Ascending aorta (tissue), 2 donors: ENCODE results near the gene ZDHHC19. TPM values are rescaled to one million over a fixed set of nuclear protein-coding genes. Genes with fewer than 3 reads are reported as not detected.

Source experiments
- DNase-seq, 2 donors: peaks; one replicate each; pipeline ENCODE4 v3.0.0-alpha.2; 2019; ENCODE audit warnings: low spot score in 2 of 2
- H3K27ac ChIP-seq, 2 donors: fragments of 200-600 bp; sonication (generic); one replicate each; pipeline ENCODE4 v1.5.1; 2016 to 2017; ENCODE audit warnings: mild to moderate bottlenecking in 1 of 2
- H3K27me3 ChIP-seq: fragments of 200-600 bp; sonication (generic); one replicate; pipeline ENCODE4 v1.5.1; 2017
- H3K36me3 ChIP-seq, 2 donors: fragments of 200-600 bp; sonication (generic); one replicate each; pipeline ENCODE4 v1.5.1; 2016
- H3K4me1 ChIP-seq, 2 donors: fragments of 200-600 bp; sonication (generic); one replicate each; pipeline ENCODE4 v1.5.1; 2016 to 2017; ENCODE audit warnings: mild to moderate bottlenecking in 1 of 2
- H3K4me3 ChIP-seq, 2 donors: fragments of 200-600 bp; sonication (generic); one replicate each; pipeline ENCODE4 v1.5.1; 2016 to 2017; ENCODE audit warnings: mild to moderate bottlenecking in 1 of 2
- H3K9me3 ChIP-seq, 2 donors: fragments of 200-600 bp; sonication (generic); one replicate each; pipeline ENCODE4 v1.5.1; 2016
- intact Hi-C: fragments of 100-400 bp; cut with DNase I; formaldehyde crosslinking; loops from one replicate; pipeline ENCODE4 v1.15.1; 2023
- total RNA-seq: library from RNA; depleted of rRNA; stranded (reverse); fragments of >200 nt; gene quantifications from one replicate; pipeline ENCODE4 v1.1.0, GENCODE V29; 2016
- TF ChIP-seq, protein P1 (sequence below), 3 experiments: fragments of 200-600 bp in 2 of 3; fragments of 450-650 bp in 1 of 3; sonication (generic) in 2 of 3; IDR thresholded peaks; one replicate each; pipeline ENCODE4 v1.5.1; 2016 to 2019; ENCODE audit warnings: antibody characterized with exemption in 3 of 3, mild to moderate bottlenecking in 1 of 3, moderate library complexity in 1 of 3

ZDHHC19 gene
- total RNA-seq, 1 donor from 2014 or later = not detected

DNA sequence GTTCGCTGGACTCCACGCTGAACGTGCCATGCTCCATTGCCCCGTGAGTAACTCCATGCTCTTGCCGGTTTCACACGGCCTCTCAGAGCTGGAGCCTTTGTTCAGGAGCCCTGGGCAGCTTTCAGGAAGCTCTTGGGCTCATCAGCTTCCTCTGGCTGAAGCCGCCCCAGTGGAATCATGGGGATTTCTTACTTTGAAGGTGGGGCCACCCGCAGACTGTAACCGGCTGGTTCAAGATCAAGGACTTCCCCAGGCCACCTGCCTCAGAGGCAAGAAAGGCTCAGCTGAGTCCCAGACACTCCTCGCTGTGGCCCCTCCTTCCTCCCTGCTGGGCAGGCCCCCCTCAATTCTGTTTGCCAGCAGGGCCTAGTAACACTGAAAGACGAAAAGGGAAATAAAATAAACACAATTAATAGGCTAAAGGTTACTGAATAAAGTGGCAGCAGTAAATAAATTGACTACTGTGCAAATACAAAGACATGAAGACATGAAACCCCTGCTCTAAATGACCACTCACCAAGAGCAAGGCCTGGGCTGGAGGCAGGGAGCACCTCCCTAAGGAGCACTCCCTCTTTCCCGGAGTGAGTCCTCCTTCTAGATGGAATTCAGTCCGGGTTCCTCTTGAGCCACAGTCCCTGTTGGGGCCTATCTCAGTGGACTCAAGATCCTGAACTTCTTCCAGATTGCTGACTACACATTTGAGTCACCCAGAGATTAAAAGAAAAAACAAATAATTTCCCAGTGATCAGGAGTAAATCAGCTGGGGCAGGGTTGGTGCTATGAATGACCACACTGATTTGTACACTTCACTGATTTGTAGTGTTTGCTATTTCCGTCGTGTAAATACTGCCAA is 51.0 kb downstream of the ZDHHC19 start:
- no peaks in the 10 kb centered on the region for H3K9me3 ChIP-seq
- DNase-seq = no peak

DNA sequence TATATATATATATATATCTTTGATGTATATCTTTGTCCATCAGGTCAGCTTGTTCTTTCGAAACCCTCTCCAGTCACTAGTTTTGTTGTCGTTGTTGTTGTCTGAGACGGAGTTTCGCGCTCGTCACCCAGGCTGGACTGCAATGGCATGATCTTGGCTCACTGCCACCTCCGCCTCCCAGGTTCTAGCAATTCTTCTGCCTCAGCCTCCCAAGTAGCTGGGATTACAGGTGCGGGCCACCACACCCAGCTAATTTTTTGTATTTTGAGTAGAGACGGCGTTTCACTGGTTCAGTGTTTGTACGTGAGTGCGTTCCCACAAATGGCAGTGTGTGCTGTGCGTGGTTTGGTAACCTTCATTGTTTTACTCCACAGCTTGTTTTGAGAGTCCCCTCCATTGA is 51.7 kb downstream of the ZDHHC19 start:
- Histone ChIP-seq H3K9me3 (no peaks in the 10 kb centered on the region), H3K27me3 (no peaks in the 10 kb centered on the region), H3K4me3 (no peak overlapping the region), H3K36me3 (no peaks in the 10 kb centered on the region), H3K27ac (no peak overlapping the region), H3K4me1 (no peaks in the 10 kb centered on the region)
- intact Hi-C loops = no loop called here
- TF ChIP-seq, protein P1, sequence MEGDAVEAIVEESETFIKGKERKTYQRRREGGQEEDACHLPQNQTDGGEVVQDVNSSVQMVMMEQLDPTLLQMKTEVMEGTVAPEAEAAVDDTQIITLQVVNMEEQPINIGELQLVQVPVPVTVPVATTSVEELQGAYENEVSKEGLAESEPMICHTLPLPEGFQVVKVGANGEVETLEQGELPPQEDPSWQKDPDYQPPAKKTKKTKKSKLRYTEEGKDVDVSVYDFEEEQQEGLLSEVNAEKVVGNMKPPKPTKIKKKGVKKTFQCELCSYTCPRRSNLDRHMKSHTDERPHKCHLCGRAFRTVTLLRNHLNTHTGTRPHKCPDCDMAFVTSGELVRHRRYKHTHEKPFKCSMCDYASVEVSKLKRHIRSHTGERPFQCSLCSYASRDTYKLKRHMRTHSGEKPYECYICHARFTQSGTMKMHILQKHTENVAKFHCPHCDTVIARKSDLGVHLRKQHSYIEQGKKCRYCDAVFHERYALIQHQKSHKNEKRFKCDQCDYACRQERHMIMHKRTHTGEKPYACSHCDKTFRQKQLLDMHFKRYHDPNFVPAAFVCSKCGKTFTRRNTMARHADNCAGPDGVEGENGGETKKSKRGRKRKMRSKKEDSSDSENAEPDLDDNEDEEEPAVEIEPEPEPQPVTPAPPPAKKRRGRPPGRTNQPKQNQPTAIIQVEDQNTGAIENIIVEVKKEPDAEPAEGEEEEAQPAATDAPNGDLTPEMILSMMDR (IDR thresholded peaks at IDR 0.05) = no peak
- DNase-seq = no peak

More for the DNA sequence above, 51.0 kb downstream of the ZDHHC19 start:
- Histone ChIP-seq H3K4me3 (no peak overlapping the region), H3K4me1 (no peaks in the 10 kb centered on the region), H3K27ac (no peak overlapping the region), H3K27me3 (no peaks in the 10 kb centered on the region), H3K36me3 (no peaks in the 10 kb centered on the region)
- intact Hi-C loops = no loop called here
- TF ChIP-seq, protein P1 (IDR thresholded peaks at IDR 0.05) = no peak

DNA sequence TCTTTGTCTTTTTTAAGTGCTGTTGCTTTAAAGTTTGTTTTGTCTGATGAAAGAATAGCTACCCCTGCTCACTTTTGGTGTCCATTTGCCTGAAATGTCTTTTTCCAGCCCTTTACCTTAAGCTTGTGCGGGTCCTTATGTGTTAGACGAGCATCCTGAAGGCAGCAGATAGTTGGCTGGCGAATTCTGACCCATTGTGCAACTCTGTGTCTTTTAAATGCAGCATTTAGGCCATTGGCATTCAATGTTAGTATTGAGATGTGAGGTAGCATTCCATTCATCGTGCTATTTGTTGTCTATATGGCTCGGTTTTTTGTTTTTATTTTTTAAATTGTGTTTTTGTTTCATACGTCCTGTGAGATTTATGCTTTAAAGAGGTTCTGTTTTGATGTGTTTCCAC is 55.0 kb downstream of the ZDHHC19 start:
- H3K4me1 ChIP-seq = no peaks in the 10 kb centered on the region
- intact Hi-C loops = no loop called here
- no peak overlapping the region for H3K4me3 ChIP-seq
- no peaks in the 10 kb centered on the region for H3K27me3 ChIP-seq
- no peak overlapping the region for H3K27ac ChIP-seq
- TF ChIP-seq, protein P1 (IDR thresholded peaks at IDR 0.05) = no peak
- no peaks in the 10 kb centered on the region for H3K36me3 ChIP-seq
- no peaks in the 10 kb centered on the region for H3K9me3 ChIP-seq
- no peak for DNase-seq

DNA sequence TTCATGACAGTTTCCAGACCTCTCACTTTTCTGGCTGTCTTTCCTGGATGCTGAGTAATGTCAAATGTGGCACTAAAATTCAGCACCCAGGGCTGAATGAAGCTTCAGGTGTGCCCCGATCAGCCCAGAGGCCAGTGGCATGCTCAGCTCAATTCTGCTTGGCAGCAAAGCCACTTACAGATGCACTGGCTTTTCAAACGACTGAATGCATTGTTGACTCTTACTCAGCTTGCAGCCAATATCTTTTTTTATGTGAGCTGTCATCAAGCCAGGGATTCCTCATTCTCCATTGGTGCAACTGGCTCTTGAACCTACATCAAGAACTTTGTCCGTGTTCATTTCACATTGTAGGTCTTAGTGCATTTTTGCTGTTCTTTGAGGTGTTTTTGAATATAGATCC is 60.7 kb downstream of the ZDHHC19 start:
- Histone ChIP-seq H3K4me3 (no peak overlapping the region), H3K27me3 (no peaks in the 10 kb centered on the region), H3K27ac (no peak overlapping the region), H3K9me3 (no peaks in the 10 kb centered on the region), H3K4me1 (no peaks in the 10 kb centered on the region), H3K36me3 (no peaks in the 10 kb centered on the region)
- DNase-seq = no peak
- intact Hi-C loops = no loop called here
- TF ChIP-seq, protein P1 (IDR thresholded peaks at IDR 0.05) = no peak

DNA sequence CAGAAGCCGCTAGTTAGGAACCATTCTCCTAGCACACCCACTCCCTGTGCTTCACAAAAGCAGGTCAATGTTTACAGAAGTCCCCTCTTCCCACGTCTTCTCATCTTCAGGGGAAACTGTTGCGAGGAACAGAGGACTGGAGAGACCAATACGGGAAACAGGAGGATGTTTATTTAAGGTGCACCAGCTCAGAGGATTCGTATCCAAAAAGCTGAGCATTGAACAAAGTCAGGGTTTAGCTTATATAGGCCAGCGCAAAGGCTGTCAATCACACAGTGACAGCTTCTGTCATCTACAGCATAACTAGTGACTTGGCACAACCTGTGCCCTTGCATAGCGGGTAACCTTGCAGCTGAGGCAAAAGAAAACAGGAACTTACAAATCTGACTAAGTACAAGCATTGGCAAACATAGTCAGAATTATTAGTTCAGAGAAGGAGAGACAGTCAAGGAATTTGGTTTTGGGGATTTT is 61.3 kb downstream of the ZDHHC19 start:
- Histone ChIP-seq H3K4me3 (no peak overlapping the region), H3K36me3 (no peaks in the 10 kb centered on the region), H3K4me1 (no peaks in the 10 kb centered on the region), H3K27me3 (no peaks in the 10 kb centered on the region), H3K27ac (no peak overlapping the region), H3K9me3 (no peaks in the 10 kb centered on the region)
- intact Hi-C loops = no loop called here
- TF ChIP-seq, protein P1 (IDR thresholded peaks at IDR 0.05) = no peak
- DNase-seq = no peak
